Caco-2 (cell line): ENCODE measurements around the gene PRCC. TPM values are rescaled to one million over a fixed set of nuclear protein-coding genes. Genes with fewer than 3 reads are reported as not detected.

ENCODE experiments used
- BruUV-seq: library from RNA; stranded (reverse); fragments of 400-500 nt; replicated peaks from 2 replicates; lab custom pipeline; 2021; lab: Mats Ljungman, UMichigan
- CTCF ChIA-PET: fragments of 300-600 bp; sonication (Branson Sonifier 250); formaldehyde crosslinking; loops from one replicate; lab custom pipeline; 2022; ENCODE audit warnings: antibody characterized with exemption; lab: Charles Lee
- POLR2A ChIA-PET: fragments of 300-600 bp; sonication (Branson Sonifier 250); formaldehyde crosslinking; loops from one replicate; lab custom pipeline; 2022; ENCODE audit warnings: antibody characterized with exemption; lab: Charles Lee
- DNase-seq, 2 experiments: peaks; one replicate each; pipeline versions ENCODE4 v3.0.0 to v3.0.0-alpha.2; 2020 to 2022
- H3K27me3 ChIP-seq: replicated peaks from 2 replicates; pipeline ENCODE4 v1.6.0; 2011; ENCODE audit warnings: low read length; ENCODE audit not compliant: control insufficient read depth, insufficient read depth
- H3K36me3 ChIP-seq: 2 replicates; pipeline ENCODE4 v1.5.1; 2011; ENCODE audit warnings: low read length; ENCODE audit not compliant: control insufficient read depth, insufficient read depth
- H3K4me1 ChIP-seq: fragments of 250-450 bp; sonication (Bioruptor Pico); 2 replicates; pipeline ENCODE4 v1.5.1; 2020; ENCODE audit warnings: mild to moderate bottlenecking
- H3K4me3 ChIP-seq: 2 replicates; pipeline ENCODE4 v1.5.1; 2011; ENCODE audit warnings: low read depth, mild to moderate bottlenecking, control low read depth, low read length
- H3K9me3 ChIP-seq: fragments of 250-450 bp; sonication (Bioruptor Pico); 2 replicates; pipeline ENCODE4 v1.5.1; 2020; ENCODE audit warnings: mild to moderate bottlenecking, moderate library complexity
- H3K27ac Mint-ChIP-seq: one replicate; pipeline ENCODE4 v1.8.0; 2022; ENCODE audit warnings: mixed read lengths; ENCODE audit not compliant: unreplicated experiment
- H3K27me3 Mint-ChIP-seq: one replicate; pipeline ENCODE4 v1.8.0; 2022; ENCODE audit warnings: mixed read lengths; ENCODE audit not compliant: insufficient read depth, unreplicated experiment
- H3K36me3 Mint-ChIP-seq: one replicate; pipeline ENCODE4 v1.8.0; 2022; ENCODE audit warnings: mild to moderate bottlenecking, mixed read lengths; ENCODE audit not compliant: insufficient read depth, unreplicated experiment
- H3K4me1 Mint-ChIP-seq: one replicate; pipeline ENCODE4 v1.8.0; 2022; ENCODE audit warnings: low read depth, mixed read lengths; ENCODE audit not compliant: unreplicated experiment
- H3K4me3 Mint-ChIP-seq: one replicate; pipeline ENCODE4 v1.8.0; 2022; ENCODE audit warnings: mild to moderate bottlenecking, moderate library complexity, mixed read lengths; ENCODE audit not compliant: unreplicated experiment
- H3K9me3 Mint-ChIP-seq: one replicate; pipeline ENCODE4 v1.8.0; 2022; ENCODE audit warnings: mixed read lengths; ENCODE audit not compliant: unreplicated experiment
- CTCF ChIP-seq, 2 experiments: fragments of 200-600 bp in 1 of 2; IDR thresholded peaks; 1 replicate in 1 of 2; 2 replicates in 1 of 2; pipeline versions ENCODE4 v1.5.1 to v1.8.0; 2011 to 2022; ENCODE audit warnings: antibody characterized with exemption in 1 of 2, control low read depth in 1 of 2, inconsistent platforms in 1 of 2, low read depth in 1 of 2, low read length in 1 of 2, mild to moderate bottlenecking in 1 of 2, moderate library complexity in 1 of 2; ENCODE audit not compliant: insufficient read depth in 1 of 2, severe bottlenecking in 1 of 2, unreplicated experiment in 1 of 2
- intact Hi-C: fragments of 100-400 bp; cut with micrococcal nuclease; formaldehyde crosslinking; loops from one replicate; pipeline ENCODE4 v1.10.0; 2022; ENCODE audit not compliant: unreplicated experiment
- total RNA-seq: library from RNA; stranded (reverse); gene quantifications from 2 replicates; pipeline ENCODE4 v1.2.3, GENCODE V29; 2022

The PRCC gene
- total RNA-seq, 1 experiment from 2014 or later, result 101 TPM

- TF ChIP-seq CTCF (IDR thresholded peaks at IDR 0.05; ENCODE audit: insufficient read depth in 1 of 2, low read depth in 1 of 2, low read length in 1 of 2, severe bottlenecking in 1 of 2, unreplicated experiment in 1 of 2), result no peak
- Mint-ChIP-seq H3K27me3 (peaks cover 34% of the 10 kb centered on the region), H3K4me3 (no peak overlapping the region), H3K36me3 (peaks cover 4% of the 10 kb centered on the region), H3K27ac (no peak overlapping the region), H3K4me1 (no peaks in the 10 kb centered on the region), H3K9me3 (no peaks in the 10 kb centered on the region)
- Histone ChIP-seq H3K4me1 (no peaks in the 10 kb centered on the region), H3K36me3 (no peaks in the 10 kb centered on the region), H3K4me3 (no peak overlapping the region), H3K9me3 (no peaks in the 10 kb centered on the region), H3K27me3 (no peaks in the 10 kb centered on the region; the same call in 1 of the 2 replicates)
- CTCF ChIA-PET, result interaction anchor here (1.2 to 1.4 kb wide), 2 partner anchors 20 to 57 kb away, joined by 3 read pairs; no protein-coding TSS in a partner anchor
- BruUV-seq, result no TSS peak
- POLR2A ChIA-PET, result no interaction called here
- no peak for DNase-seq
- intact Hi-C loops, result no loop called here
Measured at GRCh38 chr1:156833603-156834002, 66.3 kb downstream of the PRCC start.

- CTCF ChIA-PET, result no interaction called here
Measured at GRCh38 chr1:156834322-156834721, 67.0 kb downstream of the PRCC start.

GRCh38 chr1:156836041-156836654 lies 68.8 kb downstream of the PRCC start:
- H3K36me3 Mint-ChIP-seq, result peaks cover 4% of the 10 kb centered on the region
- H3K9me3 Mint-ChIP-seq, result no peaks in the 10 kb centered on the region
- BruUV-seq, result no TSS peak
- Histone ChIP-seq H3K9me3 (no peaks in the 10 kb centered on the region), H3K4me3 (no peak overlapping the region), H3K27me3 (no peaks in the 10 kb centered on the region; the same call in 1 of the 2 replicates), H3K4me1 (no peaks in the 10 kb centered on the region), H3K36me3 (no peaks in the 10 kb centered on the region)
- no peaks in the 10 kb centered on the region for H3K4me1 Mint-ChIP-seq
- TF ChIP-seq CTCF (IDR thresholded peaks at IDR 0.05; ENCODE audit: insufficient read depth in 1 of 2, low read depth in 1 of 2, low read length in 1 of 2, severe bottlenecking in 1 of 2, unreplicated experiment in 1 of 2), result no peak
- no peak for DNase-seq
- ChIA-PET POLR2A (no interaction called here), CTCF (interaction anchor here (0.8 kb wide), 1 partner anchor 23 kb away, joined by 3 read pairs; no protein-coding TSS in a partner anchor)
- H3K4me3 Mint-ChIP-seq, result no peak overlapping the region
- H3K27ac Mint-ChIP-seq, result no peak overlapping the region
- H3K27me3 Mint-ChIP-seq, result peaks cover 38% of the 10 kb centered on the region
- intact Hi-C loops, result no loop called here

More at GRCh38 chr1:156834322-156834721, 67.0 kb downstream of the PRCC start:
- POLR2A ChIA-PET, result no interaction called here
- no peaks in the 10 kb centered on the region for H3K36me3 ChIP-seq
- no peak overlapping the region for H3K4me3 ChIP-seq
- BruUV-seq, result no TSS peak
- no peak for DNase-seq
- no peaks in the 10 kb centered on the region; the same call in 1 of the 2 replicates for H3K27me3 ChIP-seq
- H3K27me3 Mint-ChIP-seq, result peaks cover 36% of the 10 kb centered on the region
- no peaks in the 10 kb centered on the region for H3K9me3 Mint-ChIP-seq
- no peaks in the 10 kb centered on the region for H3K9me3 ChIP-seq
- peaks cover 4% of the 10 kb centered on the region for H3K36me3 Mint-ChIP-seq
- H3K27ac Mint-ChIP-seq, result no peak overlapping the region
- no peak overlapping the region for H3K4me3 Mint-ChIP-seq
- H3K4me1 ChIP-seq, result no peaks in the 10 kb centered on the region
- no peaks in the 10 kb centered on the region for H3K4me1 Mint-ChIP-seq
- no peak for TF ChIP-seq CTCF (IDR thresholded peaks at IDR 0.05; ENCODE audit: insufficient read depth in 1 of 2, low read depth in 1 of 2, low read length in 1 of 2, severe bottlenecking in 1 of 2, unreplicated experiment in 1 of 2)
- intact Hi-C loops, result no loop called here
